ENCODE data around the gene HTR3A. TPM values are rescaled to one million over a fixed set of nuclear protein-coding genes. Genes with fewer than 3 reads are reported as not detected.

Gene HTR3A
- total and polyA plus RNA-seq, 9 of the 15 experiments (the other 6 are each of a cell fraction or from before 2014, with no cell fraction given), result not detected

GRCh38 chr11:114036147-114036811 is 61.4 kb downstream of the HTR3A start (continued):
- TF ChIP-seq, protein P1, sequence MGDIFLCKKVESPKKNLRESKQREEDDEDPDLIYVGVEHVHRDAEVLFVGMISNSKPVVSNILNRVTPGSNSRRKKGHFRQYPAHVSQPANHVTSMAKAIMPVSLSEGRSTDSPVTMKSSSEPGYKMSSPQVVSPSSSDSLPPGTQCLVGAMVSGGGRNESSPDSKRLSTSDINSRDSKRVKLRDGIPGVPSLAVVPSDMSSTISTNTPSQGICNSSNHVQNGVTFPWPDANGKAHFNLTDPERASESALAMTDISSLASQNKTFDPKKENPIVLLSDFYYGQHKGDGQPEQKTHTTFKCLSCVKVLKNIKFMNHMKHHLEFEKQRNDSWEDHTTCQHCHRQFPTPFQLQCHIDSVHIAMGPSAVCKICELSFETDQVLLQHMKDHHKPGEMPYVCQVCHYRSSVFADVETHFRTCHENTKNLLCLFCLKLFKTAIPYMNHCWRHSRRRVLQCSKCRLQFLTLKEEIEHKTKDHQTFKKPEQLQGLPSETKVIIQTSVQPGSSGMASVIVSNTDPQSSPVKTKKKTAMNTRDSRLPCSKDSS (IDR thresholded peaks at IDR 0.05; ENCODE audit: low read depth, partially characterized antibody), result no peak
- TF ChIP-seq NFIC (IDR thresholded peaks at IDR 0.05), result peak; percentile 74
- TF ChIP-seq, protein P2, sequence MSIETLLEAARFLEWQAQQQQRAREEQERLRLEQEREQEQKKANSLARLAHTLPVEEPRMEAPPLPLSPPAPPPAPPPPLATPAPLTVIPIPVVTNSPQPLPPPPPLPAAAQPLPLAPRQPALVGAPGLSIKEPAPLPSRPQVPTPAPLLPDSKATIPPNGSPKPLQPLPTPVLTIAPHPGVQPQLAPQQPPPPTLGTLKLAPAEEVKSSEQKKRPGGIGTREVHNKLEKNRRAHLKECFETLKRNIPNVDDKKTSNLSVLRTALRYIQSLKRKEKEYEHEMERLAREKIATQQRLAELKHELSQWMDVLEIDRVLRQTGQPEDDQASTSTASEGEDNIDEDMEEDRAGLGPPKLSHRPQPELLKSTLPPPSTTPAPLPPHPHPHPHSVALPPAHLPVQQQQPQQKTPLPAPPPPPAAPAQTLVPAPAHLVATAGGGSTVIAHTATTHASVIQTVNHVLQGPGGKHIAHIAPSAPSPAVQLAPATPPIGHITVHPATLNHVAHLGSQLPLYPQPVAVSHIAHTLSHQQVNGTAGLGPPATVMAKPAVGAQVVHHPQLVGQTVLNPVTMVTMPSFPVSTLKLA (conservative IDR thresholded peaks at IDR 0.05), result no peak
- TF ChIP-seq ZNF407 (IDR thresholded peaks at IDR 0.05; ENCODE audit: low read depth), result no peak
- TF ChIP-seq TARDBP (IDR thresholded peaks at IDR 0.05), result peak; percentile 49; the same call in 1 of the 2 replicates
- no peak for TF ChIP-seq PTTG1 (tag; IDR thresholded peaks at IDR 0.05; ENCODE audit: low read depth)
- no peak for TF ChIP-seq MCM5 (IDR thresholded peaks at IDR 0.05; ENCODE audit: low read depth)
- no peak for TF ChIP-seq MBD2 (IDR thresholded peaks at IDR 0.05; ENCODE audit: borderline replicate concordance, low read depth)
- TF ChIP-seq, protein P3, sequence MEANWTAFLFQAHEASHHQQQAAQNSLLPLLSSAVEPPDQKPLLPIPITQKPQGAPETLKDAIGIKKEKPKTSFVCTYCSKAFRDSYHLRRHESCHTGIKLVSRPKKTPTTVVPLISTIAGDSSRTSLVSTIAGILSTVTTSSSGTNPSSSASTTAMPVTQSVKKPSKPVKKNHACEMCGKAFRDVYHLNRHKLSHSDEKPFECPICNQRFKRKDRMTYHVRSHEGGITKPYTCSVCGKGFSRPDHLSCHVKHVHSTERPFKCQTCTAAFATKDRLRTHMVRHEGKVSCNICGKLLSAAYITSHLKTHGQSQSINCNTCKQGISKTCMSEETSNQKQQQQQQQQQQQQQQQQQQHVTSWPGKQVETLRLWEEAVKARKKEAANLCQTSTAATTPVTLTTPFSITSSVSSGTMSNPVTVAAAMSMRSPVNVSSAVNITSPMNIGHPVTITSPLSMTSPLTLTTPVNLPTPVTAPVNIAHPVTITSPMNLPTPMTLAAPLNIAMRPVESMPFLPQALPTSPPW (CRISPR knock-in tag; IDR thresholded peaks at IDR 0.05), result no peak
- peak; percentile 23; the same call in 1 of the 2 replicates for TF ChIP-seq TCF3 (CRISPR knock-in tag; IDR thresholded peaks at IDR 0.05)
- no peak for TF ChIP-seq PRMT5 (CRISPR knock-in tag; IDR thresholded peaks at IDR 0.05)
- no peak for TF ChIP-seq TAF9B (IDR thresholded peaks at IDR 0.05; ENCODE audit: partially characterized antibody)
- TF ChIP-seq SRSF7 (optimal IDR thresholded peaks at IDR 0.05; ENCODE audit: low read depth, low read length), result no peak
